ENCODE measurements around the gene LRRC75A. TPM values are rescaled to one million over a fixed set of nuclear protein-coding genes. Genes with fewer than 3 reads are reported as not detected.
A peak's percentile ranks its signal among the peaks of the same experiment; 100 is the strongest.

The LRRC75A gene
- total and polyA plus RNA-seq, 2 of the 8 experiments (the other 6 are each of a cell fraction or from before 2014, with no cell fraction given) = 9.7 to 9.9 TPM

GRCh38 chr17:16459855-16460550 is 32.0 kb downstream of the LRRC75A start:
- H3K23ac ChIP-seq (ENCODE audit: insufficient read length) = no peak overlapping the region
- H3K56ac ChIP-seq (replicated peaks; ENCODE audit: insufficient read length, low read depth, low read length) = no peak overlapping the region
- H2BK12ac ChIP-seq (ENCODE audit: low read depth, low read length) = peak overlapping the region; percentile 75; the same call in 1 of the 2 replicates
- H3K79me2 ChIP-seq (ENCODE audit: control insufficient read depth in 1 of 2, insufficient read depth in 2 of 2, low read length in 2 of 2) = no peaks in the 10 kb centered on the region
- H4K20me1 ChIP-seq (replicated peaks in 1 of 2; ENCODE audit: control insufficient read depth in 1 of 2, insufficient read depth in 2 of 2, low read length in 2 of 2) = peaks cover 3 to 4% of the 10 kb centered on the region in 2 experiments
- no peak overlapping the region for H3K9ac ChIP-seq (replicated peaks in 1 of 4; ENCODE audit: extremely low read depth in 1 of 4, low read depth in 3 of 4, low read length in 3 of 4)
- FAIRE-seq (peak; percentile 82), DNase-seq (ENCODE audit: low read depth in 1 of 2, low spot score in 2 of 2) (no peak)
- peak overlapping the region; percentile 80 for H2BK5ac ChIP-seq (ENCODE audit: low read depth, low read length)
- H2AK5ac ChIP-seq (ENCODE audit: low read depth, low read length) = peak overlapping the region; percentile 82; the same call in 1 of the 2 replicates
- H3K36me3 ChIP-seq (ENCODE audit: control insufficient read depth in 2 of 4, insufficient read depth in 4 of 4, low read length in 3 of 4) = no peaks in the 10 kb centered on the region; a peak in 2 of 8 replicates
- no peak overlapping the region for H3K27ac ChIP-seq (ENCODE audit: low read depth, low read length)
- H4K8ac ChIP-seq (ENCODE audit: extremely low read depth, insufficient read depth, low read length) = peak overlapping the region; percentile 5
- CTCF ChIA-PET (ENCODE audit: partially characterized antibody) = interaction anchor here (1.3 to 36.9 kb wide), 4 partner anchors 10 to 61 kb away, joined by 3 to 941 read pairs (median 103); partner anchors contain the start of gene LRRC75A
- H3K9me3 ChIP-seq (ENCODE audit: insufficient read depth in 2 of 2, low read depth in 1 of 2, low read length in 1 of 2) = no peaks in the 10 kb centered on the region
- H3K4me3 ChIP-seq (ENCODE audit: extremely low read depth in 1 of 4, insufficient read depth in 2 of 4, low read depth in 3 of 4, low read length in 4 of 4) = no peak overlapping the region
- peak overlapping the region; percentile 80; the same call in 1 of the 2 replicates for H2BK20ac ChIP-seq (ENCODE audit: low read length)
- H3K79me1 ChIP-seq (ENCODE audit: low read depth, low read length) = peaks cover 2% of the 10 kb centered on the region
- H4K91ac ChIP-seq (replicated peaks; ENCODE audit: insufficient read length, low read length) = peak overlapping the region; percentile 87
- H3K4me1 ChIP-seq (replicated peaks in 1 of 4; ENCODE audit: control insufficient read depth in 3 of 4, insufficient read depth in 4 of 4, low read length in 3 of 4) = peaks cover 6 to 24% (median 12%) of the 10 kb centered on the region in 4 experiments
- WGBS, 2 experiments (ENCODE audit: extremely low coverage in 1 of 2, insufficient coverage in 1 of 2, insufficient read length in 1 of 2, insufficient replicate concordance in 2 of 2, low coverage in 1 of 2, low lambda C conversion rate in 2 of 2, missing lambda C conversion rate in 1 of 2) = 59% methylated on average over 4 of the region's 5 CpGs; no CpG with 5 or more reads in 1 of the 2 experiments
- no peak overlapping the region for H4K5ac ChIP-seq (ENCODE audit: insufficient read length, low read depth, low read length)
- no peaks in the 10 kb centered on the region for H3K23me2 ChIP-seq (ENCODE audit: low read depth, low read length)
- peak overlapping the region in 1 of 2 experiments; percentile 15; a peak in 3 of 4 replicates for H3K4me2 ChIP-seq (ENCODE audit: insufficient read depth in 1 of 2, low read depth in 2 of 2, low read length in 2 of 2)
- no peak overlapping the region for H2BK120ac ChIP-seq (replicated peaks; ENCODE audit: low read depth, low read length)
- H3K14ac ChIP-seq (ENCODE audit: insufficient read length) = no peak overlapping the region
- no peak overlapping the region for H3K4ac ChIP-seq (replicated peaks; ENCODE audit: insufficient read length, low read depth, low read length)
- POLR2A ChIA-PET (ENCODE audit: partially characterized antibody) = interaction anchor here (0.6 to 17.6 kb wide), 4 partner anchors 9 to 74 kb away, joined by 4 to 204 read pairs (median 6); no protein-coding TSS in a partner anchor
- no peak overlapping the region for H2BK15ac ChIP-seq (ENCODE audit: low read length)
- no peak overlapping the region for H2AFZ ChIP-seq (ENCODE audit: low read length)
- H3K18ac ChIP-seq (ENCODE audit: extremely low read depth, low read length) = peak overlapping the region; percentile 83
- TF ChIP-seq MAX (IDR thresholded peaks at IDR 0.05) (peak; percentile 21; the same call in 1 of the 2 replicates), TEAD4 (IDR thresholded peaks at IDR 0.05; ENCODE audit: low read depth, low read length) (peak; percentile 5; the same call in 1 of the 2 replicates), JUN (IDR thresholded peaks at IDR 0.05; ENCODE audit: low read depth, low read length) (no peak)
- H3K27me3 ChIP-seq (replicated peaks in 1 of 4; ENCODE audit: control insufficient read depth in 3 of 4, extremely low read depth in 1 of 4, insufficient read depth in 3 of 4, low read length in 3 of 4) = no peaks in the 10 kb centered on the region

Data from H1 (cell line).